Limb (tissue), 2 donors: ENCODE data around the gene FAM234A.
"Not testable (repeated sequence)": the region's sequence is repeated elsewhere in the genome, so short reads cannot be mapped to it uniquely, and the experiment has no call there.

Experiments used
- DNase-seq, 2 donors: peaks; one replicate each; pipeline ENCODE4 v3.0.0-alpha.2; 2016; ENCODE audit errors: extremely low spot score in 2 of 2

The FAM234A gene

DNA sequence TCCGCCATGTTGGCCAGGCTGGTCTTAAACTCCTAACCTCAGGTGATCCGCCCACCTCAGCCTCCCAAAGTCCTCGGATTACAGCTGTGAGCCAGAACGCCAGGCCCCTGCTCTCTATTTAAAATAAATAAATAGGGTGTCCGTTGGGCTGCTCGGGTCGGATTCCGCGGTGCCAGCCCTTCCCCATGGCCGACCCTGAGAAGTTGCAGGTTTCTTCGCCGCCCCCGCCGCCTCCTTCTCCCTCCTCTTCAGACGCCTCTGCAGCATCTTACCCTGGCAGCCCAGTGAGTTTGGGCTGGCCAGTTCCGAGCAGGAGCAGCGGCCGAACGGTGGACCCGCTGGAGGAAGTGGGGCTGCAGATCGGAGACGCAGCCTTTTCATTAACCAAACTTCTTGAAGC is 3.7 kb upstream of the FAM234A start:
- no peak for DNase-seq

DNA sequence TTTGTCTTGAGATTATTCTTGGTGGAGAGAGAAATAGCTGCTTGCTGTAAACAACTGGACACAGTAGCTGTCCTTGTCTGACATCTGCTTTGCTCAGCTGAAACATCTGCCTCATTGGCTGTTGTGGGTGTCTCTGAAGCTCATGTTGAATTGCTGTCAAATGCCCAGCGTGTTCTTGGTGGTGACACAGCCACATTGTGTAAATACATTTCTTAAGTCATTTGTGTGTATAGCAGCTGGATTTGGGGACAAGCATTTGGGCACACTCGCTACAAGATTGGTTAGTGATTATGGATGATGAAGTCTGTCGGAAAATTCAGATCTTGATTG is 5.3 kb downstream of the FAM234A start:
- DNase-seq: no peak

DNA sequence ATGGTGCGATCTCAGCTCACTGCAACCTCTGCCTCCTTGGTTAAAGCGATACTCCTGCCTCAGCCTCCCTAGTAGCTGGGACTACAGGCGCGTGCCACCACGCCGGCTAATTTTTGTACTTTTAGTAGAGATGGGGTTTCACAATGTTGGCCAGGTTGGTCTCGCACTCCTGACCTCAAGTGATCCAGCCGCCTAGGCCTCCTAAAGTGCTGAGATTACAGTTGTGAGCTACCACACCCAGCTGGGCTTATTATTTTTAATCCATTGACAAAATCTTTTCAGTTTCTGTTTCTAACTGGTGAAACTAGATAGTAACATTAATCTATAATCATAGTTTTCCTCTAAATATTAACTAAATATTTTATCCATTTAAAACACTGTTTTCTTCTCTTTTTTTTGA is 5.9 kb downstream of the FAM234A start:
- DNase-seq: no peak

DNA sequence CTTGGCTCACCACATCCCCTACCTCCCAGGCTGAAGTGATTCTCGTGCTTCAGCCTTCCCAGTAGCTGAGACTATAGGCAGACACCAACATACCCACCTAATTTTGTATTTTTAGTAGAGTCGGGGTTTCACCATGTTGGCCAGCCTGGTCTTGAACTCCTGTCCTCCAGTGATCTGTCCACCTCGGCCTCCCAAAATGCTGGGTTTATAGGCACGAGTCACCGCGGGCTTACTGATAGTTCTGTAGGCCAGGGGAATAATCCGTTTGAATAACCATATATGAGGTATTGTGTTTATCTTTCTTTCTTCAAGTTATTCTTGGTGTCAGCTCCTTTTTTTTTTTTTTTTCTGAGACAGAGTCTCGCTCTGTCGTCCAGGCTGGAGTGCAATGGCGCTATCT is 7.7 kb downstream of the FAM234A start:
- no peak for DNase-seq

DNA sequence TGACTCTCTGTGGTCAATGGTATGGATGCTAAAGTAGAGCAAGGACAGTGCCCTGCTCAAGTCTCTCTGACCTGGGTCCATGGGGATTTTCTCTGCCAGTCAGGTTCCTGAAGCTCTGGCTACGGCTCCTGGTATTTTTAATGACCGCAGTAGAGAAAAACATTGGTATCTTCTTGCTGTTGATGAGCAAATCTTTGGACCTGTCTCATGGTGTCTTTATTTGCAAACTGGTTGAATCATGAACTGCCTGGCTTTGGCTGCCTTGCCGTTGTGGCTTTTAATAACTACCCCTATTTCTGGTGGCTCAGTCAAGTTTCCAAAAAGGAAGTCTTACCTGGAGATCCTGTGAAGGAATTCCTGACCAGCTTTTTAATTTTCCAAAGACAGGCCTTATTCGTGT is 8.7 kb downstream of the FAM234A start:
- DNase-seq: no peak

DNA sequence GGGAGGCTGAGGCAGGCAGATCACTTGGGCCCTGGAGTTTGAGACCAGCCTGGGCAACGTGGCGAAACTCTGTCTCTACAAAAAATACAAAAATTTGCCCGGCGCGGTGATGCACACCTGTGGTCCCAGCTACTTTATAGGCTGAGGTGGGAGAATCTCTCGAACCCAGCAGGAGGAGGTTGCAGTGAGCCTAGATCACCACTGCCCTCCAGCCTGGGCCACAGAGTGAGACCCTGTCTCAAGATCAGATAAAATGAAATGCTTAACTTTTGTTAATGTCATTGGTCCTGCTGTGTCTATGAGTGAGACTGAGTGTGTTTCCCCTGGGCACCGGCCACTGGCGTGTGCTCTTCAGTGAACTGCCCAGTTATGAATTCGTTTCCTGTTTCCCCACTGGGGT is 10.5 kb downstream of the FAM234A start:
- no peak for DNase-seq

DNA sequence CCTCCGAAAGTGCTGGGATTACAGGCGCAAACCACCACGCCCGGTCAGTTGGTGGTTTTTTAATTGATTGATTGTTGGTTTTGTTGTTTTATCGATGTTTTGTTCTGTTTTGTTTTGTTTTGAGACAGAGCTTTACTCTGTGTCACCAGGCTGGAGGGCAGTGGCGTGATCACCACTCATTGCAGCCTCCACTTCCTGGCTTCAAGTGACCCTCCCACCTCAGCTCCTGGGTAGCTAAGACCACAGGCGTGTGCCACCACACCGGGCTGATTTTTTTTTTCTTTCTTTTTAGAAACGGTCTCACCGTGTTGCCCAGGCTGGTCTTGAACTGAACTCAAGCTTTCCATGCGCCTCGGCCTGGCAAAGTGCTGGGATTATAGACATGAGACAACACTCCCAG is 12.4 kb downstream of the FAM234A start:
- no peak for DNase-seq

DNA sequence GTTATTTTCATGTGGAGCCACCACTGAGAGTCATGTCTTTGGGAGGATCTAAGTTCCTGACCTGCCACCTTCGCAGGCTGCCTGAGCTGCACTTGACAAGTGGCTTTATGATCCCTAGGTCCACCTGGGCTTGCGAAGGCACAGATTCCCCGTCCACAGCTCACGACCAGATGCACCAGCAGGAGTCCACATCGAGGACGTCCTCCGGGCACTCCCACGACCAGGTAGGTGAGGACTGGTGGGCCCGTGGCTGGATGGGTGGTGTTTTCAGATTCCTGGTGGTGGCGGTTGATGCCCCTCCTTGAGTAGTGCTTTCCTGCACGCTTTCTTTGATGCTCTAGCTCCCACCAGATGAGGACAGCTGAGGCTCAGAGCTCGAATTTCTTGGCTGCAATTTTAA is 14.8 kb downstream of the FAM234A start:
- no peak for DNase-seq

DNA sequence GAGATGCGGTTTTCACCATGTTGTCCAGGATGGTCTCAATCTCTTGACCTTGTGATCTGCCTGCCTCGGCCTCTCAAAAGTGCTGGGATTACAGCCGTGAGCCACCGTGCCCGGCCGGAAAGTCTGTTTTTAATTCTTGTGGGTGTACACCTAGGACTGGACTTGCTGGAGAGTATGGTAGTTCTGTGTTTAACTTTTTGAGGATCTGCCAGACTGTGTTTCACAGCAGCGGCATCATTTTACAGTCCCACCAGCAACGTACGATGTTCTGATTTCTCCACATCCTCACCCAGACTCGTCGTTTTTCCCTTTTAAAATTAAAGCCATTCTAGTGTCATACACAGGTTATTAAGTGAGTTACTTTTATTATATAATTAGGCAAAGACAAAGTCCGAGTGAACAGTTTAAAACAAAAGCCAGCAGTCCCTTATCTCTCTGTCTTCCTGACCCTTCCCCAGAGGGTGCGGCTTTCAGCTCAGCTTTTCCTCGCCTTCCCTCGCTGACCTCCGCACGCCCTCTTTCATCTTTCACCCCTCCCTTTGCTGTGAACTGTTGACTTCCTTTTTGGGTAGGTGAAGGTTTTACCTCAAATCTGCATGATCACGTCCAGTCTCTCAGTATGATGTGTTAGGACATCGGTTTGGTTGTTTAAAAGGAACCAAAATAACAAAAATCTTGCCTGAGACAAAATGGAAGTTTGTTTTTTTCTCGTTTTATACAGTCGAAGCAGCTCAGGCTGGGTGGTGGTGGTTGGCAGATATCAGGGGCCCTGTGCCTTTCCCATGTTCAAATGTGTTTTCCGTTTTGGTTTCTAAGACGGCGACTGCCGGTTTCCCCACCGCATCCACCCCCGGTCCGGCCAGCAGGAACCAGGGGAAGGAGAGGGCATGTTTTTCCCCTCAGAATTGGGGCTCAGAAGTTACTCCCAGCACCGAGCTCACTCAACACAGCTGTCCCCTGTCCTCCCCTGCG is 18.0 kb downstream of the FAM234A start:
- no peak for DNase-seq

DNA sequence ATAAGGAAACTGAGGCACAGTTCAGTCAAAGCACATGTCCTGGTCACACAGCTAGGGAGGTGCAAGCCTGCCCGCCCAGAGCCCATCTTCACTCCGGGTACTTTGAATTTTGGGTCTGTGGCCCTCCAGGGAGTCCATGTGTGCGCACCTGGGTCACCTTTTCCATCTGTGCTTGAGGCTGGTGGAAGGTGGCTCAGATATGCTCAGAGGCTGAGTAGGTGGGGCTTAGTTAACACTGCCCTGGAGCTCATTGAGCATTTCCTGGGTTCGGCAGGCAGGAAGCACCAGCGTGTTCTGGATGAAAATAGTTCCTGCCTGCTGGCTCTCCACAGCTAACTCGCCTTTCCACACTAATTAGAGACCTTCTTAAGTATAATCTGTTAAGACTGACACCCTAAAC is 19.2 kb downstream of the FAM234A start:
- DNase-seq: no peak

DNA sequence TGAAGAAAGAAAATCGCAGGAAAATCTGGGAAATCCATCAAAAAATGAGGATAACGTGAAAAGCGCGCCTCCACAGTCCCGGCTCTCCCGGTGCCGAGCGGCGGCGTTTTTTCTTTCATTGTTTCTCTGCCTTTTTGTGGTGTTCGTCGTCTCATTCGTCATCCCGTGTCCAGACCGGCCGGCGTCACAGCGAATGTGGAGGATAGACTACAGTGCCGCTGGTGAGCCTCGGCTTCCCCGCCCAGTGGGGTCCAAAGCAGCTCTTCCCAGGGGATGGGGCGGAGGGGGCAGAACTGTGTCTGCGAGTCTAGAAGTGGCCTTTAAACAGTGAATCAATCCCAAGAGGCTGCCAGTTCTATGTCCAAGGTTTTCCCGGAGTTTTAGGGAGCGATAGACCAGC is 19.8 kb downstream of the FAM234A start:
- no peak for DNase-seq

DNA sequence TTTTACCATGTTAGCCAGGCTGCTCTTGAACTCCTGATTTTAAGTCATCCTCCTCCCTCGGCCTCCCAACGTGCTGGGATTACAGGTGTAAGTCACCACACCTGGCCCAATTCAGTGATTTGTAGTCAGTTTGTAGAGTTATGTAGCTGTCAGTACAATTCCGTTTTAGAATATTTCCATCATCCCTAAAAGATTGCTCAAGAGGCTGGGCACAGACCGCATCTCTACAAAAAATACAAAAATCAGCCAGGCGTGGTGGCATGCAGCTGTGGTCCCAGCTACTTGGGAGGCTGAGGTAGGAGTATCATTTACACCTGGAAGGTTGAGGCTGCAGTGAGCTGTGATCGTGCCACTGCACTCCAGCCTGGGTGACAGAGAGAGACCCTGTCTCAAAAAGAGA is 20.6 kb downstream of the FAM234A start:
- no peak for DNase-seq

DNA sequence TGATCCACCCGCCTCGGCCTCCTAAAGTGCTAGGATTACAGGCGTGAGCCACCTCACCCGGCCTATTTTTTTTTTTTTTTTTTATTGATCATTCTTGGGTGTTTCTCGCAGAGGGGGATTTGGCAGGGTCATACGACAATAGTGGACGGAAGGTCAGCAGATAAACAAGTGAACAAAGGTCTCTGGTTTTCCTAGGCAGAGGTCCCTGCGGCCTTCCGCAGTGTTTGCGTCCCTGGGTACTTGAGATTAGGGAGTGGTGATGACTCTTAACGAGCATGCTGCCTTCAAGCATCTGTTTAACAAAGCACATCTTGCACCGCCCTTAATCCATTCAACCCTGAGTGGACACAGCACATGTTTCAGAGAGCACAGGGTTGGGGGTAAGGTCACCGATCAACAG is 23.5 kb downstream of the FAM234A start:
- DNase-seq: not testable (repeated sequence)

DNA sequence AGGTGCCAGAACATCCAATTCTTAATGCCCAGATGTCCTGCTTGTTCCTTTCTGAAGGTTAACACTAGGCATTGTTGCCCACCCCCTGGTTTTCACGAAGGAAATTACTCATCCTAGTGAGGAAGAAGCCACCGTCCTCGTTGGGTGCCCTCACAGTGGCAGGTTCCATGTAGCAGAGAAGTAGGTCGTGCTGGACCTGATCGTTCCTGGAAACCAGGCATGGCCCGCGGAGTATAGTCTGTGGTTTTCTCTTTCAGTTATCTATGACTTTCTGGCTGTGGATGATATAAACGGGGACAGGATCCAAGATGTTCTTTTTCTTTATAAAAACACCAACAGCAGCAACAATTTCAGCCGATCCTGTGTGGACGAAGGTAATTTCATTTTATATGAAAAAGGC is 24.6 kb downstream of the FAM234A start:
- no peak for DNase-seq

DNA sequence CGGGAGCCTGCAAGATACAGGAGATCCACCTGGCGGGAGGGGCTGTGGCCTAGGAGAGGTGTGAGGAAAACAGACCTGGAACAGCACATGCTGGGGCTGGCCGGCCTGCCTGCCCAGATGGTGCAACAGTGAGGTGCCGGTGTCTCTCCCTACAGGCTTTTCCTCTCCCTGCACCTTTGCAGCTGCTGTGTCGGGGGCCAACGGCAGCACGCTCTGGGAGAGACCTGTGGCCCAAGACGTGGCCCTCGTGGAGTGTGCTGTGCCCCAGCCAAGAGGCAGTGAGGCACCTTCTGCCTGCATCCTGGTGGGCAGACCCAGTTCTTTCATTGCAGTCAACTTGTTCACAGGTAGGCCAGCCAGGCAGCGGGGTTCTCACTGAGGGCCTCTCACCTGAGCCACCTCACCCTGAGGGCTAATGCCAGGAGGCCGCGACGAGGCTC is 25.2 kb downstream of the FAM234A start:
- DNase-seq: no peak

DNA sequence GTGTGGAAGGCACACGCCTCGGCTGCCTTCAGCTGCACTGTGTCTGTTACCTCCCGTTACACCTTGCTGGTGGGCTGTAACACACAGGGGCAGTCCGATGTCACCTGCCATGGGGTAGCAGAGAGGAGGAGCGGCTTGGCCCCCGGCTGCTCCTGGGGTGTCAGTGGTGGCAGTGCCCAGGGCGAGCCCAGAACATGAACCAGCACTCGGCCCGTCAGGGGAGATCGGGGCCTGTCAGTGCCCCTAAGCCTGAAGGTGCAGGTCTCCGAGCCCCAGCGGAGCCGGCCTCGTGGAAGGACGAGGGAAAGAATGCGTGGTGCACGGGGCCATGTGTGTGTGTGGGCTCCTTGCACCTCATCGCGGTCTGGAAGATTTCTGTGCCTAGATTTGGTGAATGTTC is 25.7 kb downstream of the FAM234A start:
- DNase-seq: no peak

DNA sequence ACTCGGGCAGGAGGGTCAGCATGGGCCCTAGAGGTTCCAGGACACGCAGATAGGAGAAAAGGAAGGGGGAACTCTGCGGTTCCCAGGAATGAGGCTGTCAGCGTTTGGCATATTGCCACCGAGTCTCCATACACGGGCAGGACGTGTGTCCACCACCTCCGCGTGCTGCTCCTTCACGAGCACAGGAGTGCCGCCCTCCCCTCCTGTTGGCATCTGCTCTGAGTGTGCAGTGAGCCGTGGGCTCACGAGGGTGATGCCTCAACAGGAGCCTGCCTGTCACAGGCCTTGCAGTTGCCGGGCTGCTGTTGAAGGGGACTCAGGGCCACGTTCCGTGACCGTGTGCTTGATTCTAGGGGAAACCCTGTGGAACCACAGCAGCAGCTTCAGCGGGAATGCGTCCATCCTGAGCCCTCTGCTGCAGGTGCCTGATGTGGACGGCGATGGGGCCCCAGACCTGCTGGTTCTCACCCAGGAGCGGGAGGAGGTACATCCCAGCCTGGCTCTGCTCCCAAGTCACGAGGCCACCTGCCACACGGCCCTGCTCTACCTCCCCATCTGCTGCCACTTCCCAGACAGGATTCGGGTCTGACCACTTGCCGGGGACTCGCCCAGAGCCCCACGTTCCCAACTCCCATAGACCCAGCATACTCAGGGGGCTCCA is 26.5 kb downstream of the FAM234A start:
- DNase-seq: no peak

DNA sequence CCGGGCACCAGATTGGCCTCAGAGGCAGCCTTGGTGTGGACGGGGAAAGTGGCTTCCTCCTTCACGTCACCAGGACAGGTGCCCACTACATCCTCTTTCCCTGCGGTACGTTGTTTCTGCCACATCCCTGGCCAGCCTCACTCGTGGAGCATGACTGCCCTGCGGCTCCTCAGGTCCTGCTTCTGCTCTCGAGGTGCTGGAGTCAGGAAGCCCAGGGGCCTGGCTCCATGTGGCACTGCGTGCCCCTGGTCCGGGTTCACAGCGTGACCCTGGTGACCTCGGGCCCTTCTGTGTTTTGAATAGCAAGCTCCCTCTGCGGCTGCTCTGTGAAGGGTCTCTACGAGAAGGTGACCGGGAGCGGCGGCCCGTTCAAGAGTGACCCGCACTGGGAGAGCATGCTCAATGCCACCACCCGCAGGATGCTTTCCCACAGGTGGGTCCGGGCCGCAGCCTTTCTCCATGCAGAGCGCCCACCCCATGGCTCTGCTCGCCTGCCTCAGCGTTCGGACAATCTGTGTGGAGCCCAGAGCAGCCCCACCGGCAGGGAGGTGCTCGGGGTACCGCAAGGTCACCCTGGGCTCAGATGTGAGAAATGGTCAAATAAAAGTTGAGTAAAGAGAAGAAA is 27.6 kb downstream of the FAM234A start:
- no peak for DNase-seq

DNA sequence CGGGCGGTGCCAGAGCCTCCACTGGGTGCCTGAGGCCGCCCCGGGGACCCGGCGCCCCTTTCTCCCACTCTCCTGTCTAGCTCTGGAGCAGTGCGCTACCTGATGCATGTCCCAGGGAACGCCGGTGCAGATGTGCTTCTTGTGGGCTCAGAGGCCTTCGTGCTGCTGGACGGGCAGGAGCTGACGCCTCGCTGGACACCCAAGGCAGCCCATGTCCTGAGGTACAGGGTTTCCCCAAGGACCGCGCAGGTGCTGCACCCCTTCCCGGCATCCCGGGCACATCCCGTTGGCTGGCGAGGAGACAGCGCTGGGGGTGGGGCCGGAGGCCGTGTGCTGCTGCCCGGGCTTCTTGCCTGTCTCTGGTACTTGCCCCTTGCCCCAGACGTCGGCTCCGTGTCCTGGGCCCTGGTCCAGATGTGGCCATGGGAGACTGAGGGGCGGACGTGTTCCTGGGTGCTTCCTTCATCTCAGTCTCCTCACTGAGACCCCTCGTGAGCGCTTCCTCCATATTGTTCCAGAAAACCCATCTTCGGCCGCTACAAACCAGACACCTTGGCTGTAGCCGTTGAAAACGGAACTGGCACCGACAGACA is 28.7 kb downstream of the FAM234A start:
- no peak for DNase-seq

DNA sequence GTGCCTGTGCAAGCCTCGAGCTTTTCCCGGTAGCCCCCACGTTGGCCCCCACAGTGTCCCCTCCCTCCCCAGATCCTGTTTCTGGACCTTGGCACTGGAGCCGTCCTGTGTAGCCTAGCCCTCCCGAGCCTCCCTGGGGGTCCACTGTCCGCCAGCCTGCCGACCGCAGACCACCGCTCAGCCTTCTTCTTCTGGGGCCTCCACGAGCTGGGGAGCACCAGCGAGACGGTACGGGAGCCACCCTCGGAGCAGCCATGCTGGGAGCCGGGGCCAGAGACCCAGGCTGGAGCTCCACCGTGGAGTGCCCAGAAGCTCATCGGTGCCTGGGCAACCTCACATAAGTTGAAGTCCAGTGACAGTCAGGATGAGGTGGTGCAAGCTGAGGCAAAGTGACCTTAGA is 29.3 kb downstream of the FAM234A start:
- no peak for DNase-seq

DNA sequence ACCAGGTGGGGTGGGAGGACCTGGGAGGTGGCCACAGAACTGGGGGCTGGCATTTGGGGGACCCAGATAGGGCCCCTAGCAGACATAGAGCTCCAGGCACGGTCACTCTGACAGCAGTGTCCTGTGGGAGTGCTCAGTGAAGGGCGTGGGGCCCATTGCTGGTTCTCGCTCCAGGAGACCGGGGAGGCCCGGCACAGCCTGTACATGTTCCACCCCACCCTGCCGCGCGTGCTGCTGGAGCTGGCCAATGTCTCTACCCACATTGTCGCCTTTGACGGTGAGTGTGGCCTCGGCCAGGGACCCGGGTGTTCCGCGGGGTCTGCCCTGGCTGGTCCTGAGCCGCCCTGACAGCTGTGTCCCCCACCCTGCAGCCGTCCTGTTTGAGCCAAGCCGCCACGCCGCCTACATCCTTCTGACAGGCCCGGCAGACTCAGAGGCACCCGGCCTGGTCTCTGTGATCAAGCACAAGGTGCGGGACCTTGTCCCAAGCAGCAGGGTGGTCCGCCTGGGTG is 29.9 kb downstream of the FAM234A start:
- no peak for DNase-seq

DNA sequence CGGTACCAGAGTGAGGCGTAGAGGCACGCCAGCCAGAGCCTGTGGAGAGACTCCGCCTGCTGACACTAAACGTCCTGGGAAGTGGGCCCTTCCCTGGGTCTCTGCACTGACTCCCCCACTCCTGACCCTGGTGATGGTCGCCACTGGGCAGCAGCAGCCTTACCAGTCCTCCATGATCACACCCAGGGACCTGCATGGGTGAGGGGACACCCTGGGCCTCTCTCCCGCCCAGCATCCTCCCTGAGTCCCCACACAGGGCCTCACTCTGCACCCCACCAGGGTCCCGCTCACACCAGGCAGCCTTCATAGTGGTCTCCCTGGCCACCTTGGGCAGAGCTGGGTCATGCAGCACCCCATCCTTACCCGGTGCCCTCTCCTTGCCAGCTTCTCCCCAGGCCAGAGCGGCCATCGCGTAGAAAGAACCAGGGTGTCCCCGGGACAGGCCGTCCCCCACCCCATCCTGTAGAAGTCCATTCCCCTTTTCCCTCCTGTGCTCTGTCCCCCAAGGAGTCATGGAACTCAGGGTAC is 30.4 kb downstream of the FAM234A start:
- no peak for DNase-seq
